Endothelial cell of umbilical vein (primary cell): ENCODE results near the gene ZFYVE9.

Experiments used
- CTCF ChIP-seq, 2 donors: IDR thresholded peaks; 1 replicate in 1 of 2; 2 replicates in 1 of 2; pipeline ENCODE4 v1.5.1; 2011; ENCODE audit warnings: low read length in 2 of 2, mild to moderate bottlenecking in 2 of 2, moderate library complexity in 2 of 2, control low read depth in 1 of 2, inconsistent platforms in 1 of 2, low read depth in 1 of 2; ENCODE audit not compliant: insufficient read depth in 1 of 2; ENCODE audit errors: extremely low read depth in 1 of 2
- EZH2 ChIP-seq: IDR thresholded peaks from 2 replicates; pipeline ENCODE4 v1.6.1; 2012; ENCODE audit warnings: borderline replicate concordance, low read depth, mild to moderate bottlenecking, moderate library complexity, low read length, inconsistent platforms; ENCODE audit not compliant: severe bottlenecking
- POLR2A ChIP-seq: IDR thresholded peaks from 2 replicates; pipeline ENCODE4 v1.6.1; 2012; ENCODE audit warnings: low read depth, mild to moderate bottlenecking, control low read depth, low read length
- TF ChIP-seq, protein P1 (sequence below): IDR thresholded peaks from 2 replicates; pipeline ENCODE4 v1.6.1; 2011; ENCODE audit not compliant: insufficient read depth, insufficient read length

DNA sequence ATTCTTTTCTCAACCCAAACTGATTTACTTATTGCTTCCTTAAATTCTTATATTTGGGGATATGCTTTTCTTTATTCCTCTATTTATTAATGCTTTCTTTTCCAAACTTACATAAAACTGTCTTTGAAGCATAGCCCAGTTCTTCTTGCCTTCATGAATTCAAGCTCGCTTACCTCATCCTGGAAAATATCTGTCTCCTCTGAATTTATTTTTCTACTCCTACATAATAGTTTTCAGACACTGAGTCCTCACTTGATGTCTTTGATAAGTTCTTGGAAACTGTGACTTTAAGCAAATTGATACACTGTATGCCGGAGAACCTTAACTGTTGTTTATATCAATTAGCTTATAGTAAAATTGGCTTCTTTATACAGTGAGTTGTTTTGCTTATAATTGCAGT is 93.8 kb downstream of the ZFYVE9 start:
- no peak for TF ChIP-seq POLR2A
- no peak for TF ChIP-seq EZH2
- TF ChIP-seq CTCF (IDR thresholded peaks at IDR 0.05; ENCODE audit: extremely low read depth in 1 of 2, insufficient read depth in 1 of 2, low read depth in 1 of 2, low read length in 2 of 2) = no peak
- TF ChIP-seq, protein P1, sequence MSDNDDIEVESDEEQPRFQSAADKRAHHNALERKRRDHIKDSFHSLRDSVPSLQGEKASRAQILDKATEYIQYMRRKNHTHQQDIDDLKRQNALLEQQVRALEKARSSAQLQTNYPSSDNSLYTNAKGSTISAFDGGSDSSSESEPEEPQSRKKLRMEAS = no peak
